HEK293 (cell line): Measurements from ENCODE around the gene BMX.

ENCODE experiments used
- ELK4 ChIP-seq: IDR thresholded peaks from 2 replicates; pipeline ENCODE4 v1.6.1; 2011; ENCODE audit warnings: mild to moderate bottlenecking, low read depth, low read length, borderline replicate concordance
- TCF7L2 ChIP-seq: IDR thresholded peaks from 2 replicates; pipeline ENCODE4 v1.6.1; 2011; ENCODE audit warnings: low read depth, mild to moderate bottlenecking, inconsistent platforms, low read length, moderate library complexity, borderline replicate concordance
- ZBTB11 ChIP-seq: fragments of 450-650 bp; formaldehyde crosslinking; conservative IDR thresholded peaks from 2 replicates; pipeline ENCODE4 v1.5.1; 2016; ENCODE audit warnings: low read depth, missing biosample characterization, missing genetic modification characterization
- ZNF10 ChIP-seq: fragments of 450-650 bp; formaldehyde crosslinking; IDR thresholded peaks from 2 replicates; pipeline ENCODE4 v1.5.1; 2017; ENCODE audit warnings: missing biosample characterization, missing genetic modification characterization
- ZNF112 ChIP-seq: fragments of 450-650 bp; formaldehyde crosslinking; IDR thresholded peaks from 2 replicates; pipeline ENCODE4 v1.5.0; 2017; ENCODE audit warnings: missing biosample characterization, missing genetic modification characterization
- ZNF302 ChIP-seq: fragments of 450-650 bp; formaldehyde crosslinking; IDR thresholded peaks from 2 replicates; pipeline ENCODE4 v1.5.1; 2016; ENCODE audit warnings: missing biosample characterization, missing genetic modification characterization, low read depth
- ZNF777 ChIP-seq: fragments of 450-650 bp; formaldehyde crosslinking; IDR thresholded peaks from 2 replicates; pipeline ENCODE4 v1.5.1; 2017; ENCODE audit warnings: missing biosample characterization, missing genetic modification characterization, borderline replicate concordance
- TF ChIP-seq, protein P1 (sequence below): fragments of 450-650 bp; formaldehyde crosslinking; IDR thresholded peaks from 2 replicates; pipeline ENCODE4 v1.5.1; 2016; ENCODE audit warnings: missing biosample characterization, missing genetic modification characterization
- TF ChIP-seq, protein P2 (sequence below): fragments of 450-650 bp; formaldehyde crosslinking; IDR thresholded peaks from 2 replicates; pipeline ENCODE4 v1.5.1; 2016; ENCODE audit warnings: missing biosample characterization, missing genetic modification characterization

DNA sequence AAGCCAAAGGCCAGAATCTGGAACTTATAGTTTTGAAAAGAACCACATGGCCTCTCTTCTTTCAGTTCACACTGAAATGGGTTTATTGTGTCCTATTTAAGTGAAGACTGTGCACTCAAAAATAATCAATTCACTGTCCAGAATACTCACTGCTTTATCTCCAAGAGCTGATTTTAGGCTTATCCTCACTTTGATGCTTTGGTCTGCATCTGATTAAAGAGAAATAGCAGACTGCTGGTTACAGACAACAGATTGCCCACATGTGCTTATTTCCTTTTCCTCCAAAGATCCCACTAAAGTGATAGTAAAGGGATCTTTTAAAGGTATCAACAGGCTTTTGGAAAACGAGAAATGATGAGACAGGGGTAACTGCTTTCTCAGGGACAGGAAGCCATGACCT, 69.5 kb downstream of the BMX start:
- TF ChIP-seq ZBTB11 (tag by site-specific recombination) (no peak), TCF7L2 (no peak), ZNF777 (no peak), ZNF10 (no peak), ELK4 (no peak), ZNF112 (no peak), ZNF302 (tag by site-specific recombination) (no peak)
- TF ChIP-seq, protein P1, sequence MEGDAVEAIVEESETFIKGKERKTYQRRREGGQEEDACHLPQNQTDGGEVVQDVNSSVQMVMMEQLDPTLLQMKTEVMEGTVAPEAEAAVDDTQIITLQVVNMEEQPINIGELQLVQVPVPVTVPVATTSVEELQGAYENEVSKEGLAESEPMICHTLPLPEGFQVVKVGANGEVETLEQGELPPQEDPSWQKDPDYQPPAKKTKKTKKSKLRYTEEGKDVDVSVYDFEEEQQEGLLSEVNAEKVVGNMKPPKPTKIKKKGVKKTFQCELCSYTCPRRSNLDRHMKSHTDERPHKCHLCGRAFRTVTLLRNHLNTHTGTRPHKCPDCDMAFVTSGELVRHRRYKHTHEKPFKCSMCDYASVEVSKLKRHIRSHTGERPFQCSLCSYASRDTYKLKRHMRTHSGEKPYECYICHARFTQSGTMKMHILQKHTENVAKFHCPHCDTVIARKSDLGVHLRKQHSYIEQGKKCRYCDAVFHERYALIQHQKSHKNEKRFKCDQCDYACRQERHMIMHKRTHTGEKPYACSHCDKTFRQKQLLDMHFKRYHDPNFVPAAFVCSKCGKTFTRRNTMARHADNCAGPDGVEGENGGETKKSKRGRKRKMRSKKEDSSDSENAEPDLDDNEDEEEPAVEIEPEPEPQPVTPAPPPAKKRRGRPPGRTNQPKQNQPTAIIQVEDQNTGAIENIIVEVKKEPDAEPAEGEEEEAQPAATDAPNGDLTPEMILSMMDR (tag by site-specific recombination) = no peak
- TF ChIP-seq, protein P2, sequence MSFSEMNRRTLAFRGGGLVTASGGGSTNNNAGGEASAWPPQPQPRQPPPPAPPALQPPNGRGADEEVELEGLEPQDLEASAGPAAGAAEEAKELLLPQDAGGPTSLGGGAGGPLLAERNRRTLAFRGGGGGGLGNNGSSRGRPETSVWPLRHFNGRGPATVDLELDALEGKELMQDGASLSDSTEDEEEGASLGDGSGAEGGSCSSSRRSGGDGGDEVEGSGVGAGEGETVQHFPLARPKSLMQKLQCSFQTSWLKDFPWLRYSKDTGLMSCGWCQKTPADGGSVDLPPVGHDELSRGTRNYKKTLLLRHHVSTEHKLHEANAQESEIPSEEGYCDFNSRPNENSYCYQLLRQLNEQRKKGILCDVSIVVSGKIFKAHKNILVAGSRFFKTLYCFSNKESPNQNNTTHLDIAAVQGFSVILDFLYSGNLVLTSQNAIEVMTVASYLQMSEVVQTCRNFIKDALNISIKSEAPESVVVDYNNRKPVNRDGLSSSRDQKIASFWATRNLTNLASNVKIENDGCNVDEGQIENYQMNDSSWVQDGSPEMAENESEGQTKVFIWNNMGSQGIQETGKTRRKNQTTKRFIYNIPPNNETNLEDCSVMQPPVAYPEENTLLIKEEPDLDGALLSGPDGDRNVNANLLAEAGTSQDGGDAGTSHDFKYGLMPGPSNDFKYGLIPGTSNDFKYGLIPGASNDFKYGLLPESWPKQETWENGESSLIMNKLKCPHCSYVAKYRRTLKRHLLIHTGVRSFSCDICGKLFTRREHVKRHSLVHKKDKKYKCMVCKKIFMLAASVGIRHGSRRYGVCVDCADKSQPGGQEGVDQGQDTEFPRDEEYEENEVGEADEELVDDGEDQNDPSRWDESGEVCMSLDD (tag by site-specific recombination) = no peak
